ENCODE measurements around the gene MTMR11.

- TF ChIP-seq CTCF (conservative IDR thresholded peaks at IDR 0.05 in 1 of 2, IDR thresholded peaks at IDR 0.05 in 1 of 2; ENCODE audit: low read depth in 1 of 2, low read length in 2 of 2) (no peak), EZH2 (IDR thresholded peaks at IDR 0.05; ENCODE audit: low read length, missing control alignments) (no peak)
Observed at GRCh38 chr1:149929856-149930255, 6.8 kb downstream of the MTMR11 start.
